ENCODE measurements around the gene MROH2A.

GRCh38 chr2:233822781-233823730 lies 44.9 kb downstream of the MROH2A start:
- TF ChIP-seq GATA2 (IDR thresholded peaks at IDR 0.05; ENCODE audit: low read depth, low read length) (no peak), GATA3 (IDR thresholded peaks at IDR 0.05; ENCODE audit: low read depth, low read length) (no peak)
